Activated CD8-positive, alpha-beta memory T cell treated with anti-CD3 and anti-CD28 coated beads, Interleukin-2, amount 50 U/mL, for 24 hours (primary cell): ENCODE data around the gene MOB1A.
"Not testable (repeated sequence)": the region's sequence is repeated elsewhere in the genome, so short reads cannot be mapped to it uniquely, and the experiment has no call there.

ENCODE experiments used
- DNase-seq: peaks from one replicate; pipeline ENCODE4 v3.0.0-alpha.2; 2020; ENCODE audit errors: extremely low read depth

Gene MOB1A

GRCh38 chr2:74178211-74179062 is at the start of gene MOB1A:
Gene MOB1A, minus strand, starts transcription at chr2:74178879. Its CDS starts 205 bp downstream, at chr2:74178674.
- peak; percentile 97 for DNase-seq

GRCh38 chr2:74227646-74228045 is 49.0 kb upstream of the MOB1A start:
- no peak for DNase-seq

GRCh38 chr2:74226648-74227213 is 48.1 kb upstream of the MOB1A start:
- DNase-seq: no peak

GRCh38 chr2:74225698-74226459 is 47.2 kb upstream of the MOB1A start:
- no peak for DNase-seq

GRCh38 chr2:74223941-74224770 is 45.5 kb upstream of the MOB1A start:
- no peak for DNase-seq

GRCh38 chr2:74222300-74222650 is 43.6 kb upstream of the MOB1A start:
- DNase-seq: no peak

- no peak for DNase-seq
These were observed 43.1 kb upstream of the MOB1A start for GRCh38 chr2:74221604-74222299.

GRCh38 chr2:74221091-74221490 is 42.4 kb upstream of the MOB1A start:
- DNase-seq: no peak

- no peak for DNase-seq
These were observed 41.3 kb upstream of the MOB1A start for GRCh38 chr2:74219846-74220486.

- no peak for DNase-seq
These were observed 38.0 kb upstream of the MOB1A start for GRCh38 chr2:74216642-74217041.

GRCh38 chr2:74215771-74216170 is 37.1 kb upstream of the MOB1A start:
- not testable (repeated sequence) for DNase-seq

- no peak for DNase-seq
These were observed 34.2 kb upstream of the MOB1A start for GRCh38 chr2:74212702-74213410.

GRCh38 chr2:74206180-74206688 is 27.6 kb upstream of the MOB1A start:
- DNase-seq: no peak

- no peak for DNase-seq
These were observed 26.9 kb upstream of the MOB1A start for GRCh38 chr2:74205596-74205995.

GRCh38 chr2:74205113-74205512 is 26.4 kb upstream of the MOB1A start:
- no peak for DNase-seq

GRCh38 chr2:74204436-74204835 is 25.8 kb upstream of the MOB1A start:
- no peak for DNase-seq

GRCh38 chr2:74201596-74201995 is 22.9 kb upstream of the MOB1A start:
- no peak for DNase-seq

GRCh38 chr2:74201196-74201595 is 22.5 kb upstream of the MOB1A start:
- no peak for DNase-seq

GRCh38 chr2:74199871-74200305 is 21.2 kb upstream of the MOB1A start:
- no peak for DNase-seq

- no peak for DNase-seq
These were observed 20.6 kb upstream of the MOB1A start for GRCh38 chr2:74199275-74199701.
